ENCODE measurements around the gene BTG4. TPM values are rescaled to one million over a fixed set of nuclear protein-coding genes. Genes with fewer than 3 reads are reported as not detected.

Gene BTG4
- total RNA-seq, 4 donors from 2014 or later = not detected

GRCh38 chr11:111465400-111465799 lies 46.8 kb downstream of the BTG4 start:
- no peaks in the 10 kb centered on the region for H3K27me3 ChIP-seq
- no peak for TF ChIP-seq POLR2A (IDR thresholded peaks at IDR 0.05)
- TF ChIP-seq, protein P1, sequence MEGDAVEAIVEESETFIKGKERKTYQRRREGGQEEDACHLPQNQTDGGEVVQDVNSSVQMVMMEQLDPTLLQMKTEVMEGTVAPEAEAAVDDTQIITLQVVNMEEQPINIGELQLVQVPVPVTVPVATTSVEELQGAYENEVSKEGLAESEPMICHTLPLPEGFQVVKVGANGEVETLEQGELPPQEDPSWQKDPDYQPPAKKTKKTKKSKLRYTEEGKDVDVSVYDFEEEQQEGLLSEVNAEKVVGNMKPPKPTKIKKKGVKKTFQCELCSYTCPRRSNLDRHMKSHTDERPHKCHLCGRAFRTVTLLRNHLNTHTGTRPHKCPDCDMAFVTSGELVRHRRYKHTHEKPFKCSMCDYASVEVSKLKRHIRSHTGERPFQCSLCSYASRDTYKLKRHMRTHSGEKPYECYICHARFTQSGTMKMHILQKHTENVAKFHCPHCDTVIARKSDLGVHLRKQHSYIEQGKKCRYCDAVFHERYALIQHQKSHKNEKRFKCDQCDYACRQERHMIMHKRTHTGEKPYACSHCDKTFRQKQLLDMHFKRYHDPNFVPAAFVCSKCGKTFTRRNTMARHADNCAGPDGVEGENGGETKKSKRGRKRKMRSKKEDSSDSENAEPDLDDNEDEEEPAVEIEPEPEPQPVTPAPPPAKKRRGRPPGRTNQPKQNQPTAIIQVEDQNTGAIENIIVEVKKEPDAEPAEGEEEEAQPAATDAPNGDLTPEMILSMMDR (IDR thresholded peaks at IDR 0.05) = no peak
- 82 to 92% methylated on average over 1 of the region's 1 CpG for WGBS, 2 donors
- DNase-seq = no peak
- no peak overlapping the region for H3K4me3 ChIP-seq (replicated peaks in 1 of 3)
- H3K4me1 ChIP-seq = no peaks in the 10 kb centered on the region
- H3K27ac ChIP-seq = no peak overlapping the region
- H3K9me3 ChIP-seq = no peaks in the 10 kb centered on the region
- no peaks in the 10 kb centered on the region for H3K36me3 ChIP-seq
- intact Hi-C loops (cut with DNase I) = no loop called here

DNA sequence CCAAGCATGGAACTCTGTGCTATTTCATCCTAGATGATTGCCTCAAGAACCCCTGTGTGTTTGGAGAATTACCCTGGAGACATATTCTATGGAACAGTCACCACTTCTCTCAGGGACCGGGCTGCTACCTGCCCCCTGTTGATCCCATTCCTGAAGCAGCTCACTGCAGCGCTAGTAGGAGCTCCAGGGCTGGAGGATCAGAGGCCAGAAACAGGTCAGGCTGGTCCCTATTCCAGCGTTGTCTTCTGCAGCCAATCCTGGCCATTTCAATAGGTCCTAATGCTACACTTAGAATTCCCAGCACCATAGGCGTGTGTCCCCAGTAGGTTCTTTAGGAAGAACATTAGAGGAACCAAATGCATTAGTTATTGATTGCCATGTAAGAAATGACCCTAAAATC lies 48.9 kb downstream of the BTG4 start:
- Histone ChIP-seq H3K27me3 (no peaks in the 10 kb centered on the region), H3K36me3 (no peaks in the 10 kb centered on the region), H3K4me1 (no peaks in the 10 kb centered on the region), H3K9me3 (no peaks in the 10 kb centered on the region), H3K4me3 (replicated peaks in 1 of 3) (no peak overlapping the region), H3K27ac (no peak overlapping the region)
- intact Hi-C loops (cut with DNase I) = no loop called here
- WGBS, 2 donors = 94 to 98% methylated on average over 4 of the region's 4 CpGs
- TF ChIP-seq POLR2A (IDR thresholded peaks at IDR 0.05) = no peak
- TF ChIP-seq, protein P1 (IDR thresholded peaks at IDR 0.05) = no peak
- no peak for DNase-seq

GRCh38 chr11:111462329-111462728 lies 49.9 kb downstream of the BTG4 start:
- 69 to 96% methylated on average over 4 of the region's 5 CpGs for WGBS, 2 donors
- TF ChIP-seq, protein P1 (IDR thresholded peaks at IDR 0.05) = no peak
- TF ChIP-seq POLR2A (IDR thresholded peaks at IDR 0.05) = no peak
- intact Hi-C loops (cut with DNase I) = no loop called here

DNA sequence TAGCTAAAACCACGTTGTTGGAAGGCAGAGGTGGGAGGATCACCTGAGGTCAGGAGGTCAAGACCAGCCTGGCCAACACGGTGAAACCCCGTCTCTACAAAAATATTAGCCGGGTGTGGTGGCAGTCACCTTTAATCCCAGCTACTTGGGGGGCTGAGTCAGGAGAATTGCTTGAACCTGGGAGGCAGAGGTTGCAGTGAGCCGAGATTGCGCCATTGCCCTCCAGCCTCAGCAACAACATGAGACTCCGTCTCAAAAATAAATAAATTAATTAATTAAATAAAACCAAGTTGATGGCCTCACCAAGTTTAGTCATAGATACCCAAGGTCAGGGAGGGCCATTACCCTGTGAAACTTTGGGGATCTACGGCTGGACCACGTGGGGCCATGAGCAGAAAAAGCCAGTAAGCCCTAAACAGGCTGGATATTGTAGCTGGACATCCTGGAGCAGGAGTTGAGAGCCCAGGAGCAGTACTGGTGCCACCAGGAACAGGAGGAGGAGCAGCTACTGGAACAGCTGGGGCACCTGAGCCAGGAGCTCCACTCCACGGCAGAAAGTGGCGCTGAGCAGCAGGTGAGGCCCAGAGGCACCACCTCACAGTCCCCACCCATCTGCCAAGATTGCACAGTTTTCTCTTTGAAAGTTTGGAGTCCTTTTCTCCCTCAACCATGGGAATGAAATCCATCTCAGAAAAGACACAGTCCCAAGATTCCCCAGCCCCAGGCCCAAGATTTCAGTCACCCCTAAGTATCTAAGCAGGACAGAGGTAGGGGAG lies 50.5 kb downstream of the BTG4 start:
- Histone ChIP-seq H3K27ac (no peak overlapping the region), H3K4me3 (replicated peaks in 1 of 3) (no peak overlapping the region), H3K27me3 (no peaks in the 10 kb centered on the region), H3K4me1 (no peaks in the 10 kb centered on the region), H3K9me3 (no peaks in the 10 kb centered on the region), H3K36me3 (no peaks in the 10 kb centered on the region)
- intact Hi-C loops (cut with DNase I) = no loop called here
- no peak for DNase-seq
- WGBS, 2 donors = 89 to 93% methylated on average over 9 to 11 of the region's 11 CpGs
- TF ChIP-seq, protein P1 (IDR thresholded peaks at IDR 0.05) = no peak
- TF ChIP-seq POLR2A (IDR thresholded peaks at IDR 0.05) = no peak

More at GRCh38 chr11:111462329-111462728, 49.9 kb downstream of the BTG4 start:
- Histone ChIP-seq H3K27ac (no peak overlapping the region), H3K9me3 (no peaks in the 10 kb centered on the region), H3K4me3 (replicated peaks in 1 of 3) (no peak overlapping the region), H3K36me3 (no peaks in the 10 kb centered on the region), H3K4me1 (no peaks in the 10 kb centered on the region), H3K27me3 (no peaks in the 10 kb centered on the region)
- no peak for DNase-seq

GRCh38 chr11:111460856-111461255 lies 51.3 kb downstream of the BTG4 start:
- no peaks in the 10 kb centered on the region for H3K27me3 ChIP-seq
- no peaks in the 10 kb centered on the region for H3K36me3 ChIP-seq
- no peaks in the 10 kb centered on the region for H3K4me1 ChIP-seq
- no peak overlapping the region for H3K27ac ChIP-seq
- H3K9me3 ChIP-seq = no peaks in the 10 kb centered on the region
- 51 to 67% methylated on average over 5 of the region's 5 CpGs for WGBS, 2 donors
- no peak overlapping the region for H3K4me3 ChIP-seq (replicated peaks in 1 of 3)
- TF ChIP-seq POLR2A (IDR thresholded peaks at IDR 0.05) = no peak
- TF ChIP-seq, protein P1 (IDR thresholded peaks at IDR 0.05) = no peak
- intact Hi-C loops (cut with DNase I) = no loop called here
- DNase-seq = no peak

Data from thyroid gland (tissue), 4 donors.